OCI-LY7 (cell line): ENCODE results near the gene LPIN1. TPM values are rescaled to one million over a fixed set of nuclear protein-coding genes. Genes with fewer than 3 reads are reported as not detected.
"Not testable (repeated sequence)": the region's sequence is repeated elsewhere in the genome, so short reads cannot be mapped to it uniquely, and the experiment has no call there.

Experiments used
- BruUV-seq: library from RNA; stranded (reverse); fragments of 400-500 nt; replicated peaks from 2 replicates; lab custom pipeline; 2021; lab: Mats Ljungman, UMichigan
- CTCF ChIA-PET: fragments of 300-600 bp; sonication (Branson Sonifier 250); formaldehyde crosslinking; loops from one replicate; lab custom pipeline; 2022; ENCODE audit warnings: antibody characterized with exemption; ENCODE audit not compliant: unreplicated experiment; lab: Charles Lee
- POLR2A ChIA-PET: fragments of 300-600 bp; sonication (Branson Sonifier 250); formaldehyde crosslinking; loops from one replicate; lab custom pipeline; 2022; ENCODE audit warnings: antibody characterized with exemption; lab: Charles Lee
- DNase-seq: peaks from one replicate; pipeline ENCODE4 v3.0.0-alpha.2; 2015; ENCODE audit warnings: low spot score
- H2AFZ ChIP-seq: fragments of 200-600 bp; sonication (generic), shearing (Covaris generic); 2 replicates; pipeline ENCODE4 v1.6.1; 2014; ENCODE audit warnings: mild to moderate bottlenecking, antibody characterized with exemption, low read length, moderate library complexity
- H3K27ac ChIP-seq: fragments of 200-600 bp; sonication (generic); 2 replicates; pipeline ENCODE4 v1.5.1; 2014; ENCODE audit warnings: mixed run types, low read depth, mild to moderate bottlenecking, moderate library complexity, low read length, inconsistent platforms; ENCODE audit not compliant: poor library complexity, severe bottlenecking
- H3K36me3 ChIP-seq: fragments of 200-600 bp; sonication (generic); 2 replicates; pipeline ENCODE4 v1.6.1; 2014; ENCODE audit warnings: mild to moderate bottlenecking, antibody characterized with exemption, low read length, moderate library complexity, mixed read lengths; ENCODE audit not compliant: insufficient read depth
- H3K4me1 ChIP-seq: fragments of 200-600 bp; sonication (generic); 2 replicates; pipeline ENCODE4 v1.5.1; 2014; ENCODE audit warnings: mild to moderate bottlenecking, low read length; ENCODE audit not compliant: insufficient read depth, poor library complexity, severe bottlenecking
- H3K4me2 ChIP-seq: fragments of 200-600 bp; sonication (generic); 2 replicates; pipeline ENCODE4 v1.6.1; 2014; ENCODE audit warnings: mild to moderate bottlenecking, low read length
- H3K4me3 ChIP-seq: fragments of 200-600 bp; sonication (generic); 2 replicates; pipeline ENCODE4 v1.5.1; 2014; ENCODE audit warnings: mild to moderate bottlenecking, low read depth, low read length; ENCODE audit not compliant: poor library complexity, severe bottlenecking
- H3K79me2 ChIP-seq: fragments of 200-600 bp; sonication (generic); 2 replicates; pipeline ENCODE4 v1.6.1; 2016; ENCODE audit warnings: low read depth, mild to moderate bottlenecking, low read length, moderate library complexity, mixed read lengths; ENCODE audit not compliant: insufficient read depth
- H3K9me2 ChIP-seq: fragments of 200-600 bp; sonication (generic); 2 replicates; pipeline ENCODE4 v1.6.1; 2016; ENCODE audit warnings: mild to moderate bottlenecking, low read length, mixed read lengths; ENCODE audit not compliant: insufficient read depth
- H3K9me3 ChIP-seq: fragments of 200-600 bp; sonication (generic); 2 replicates; pipeline ENCODE4 v1.6.1; 2014; ENCODE audit warnings: mild to moderate bottlenecking, mixed run types, low read length, mixed read lengths
- H4K20me1 ChIP-seq: fragments of 200-600 bp; sonication (generic); 2 replicates; pipeline ENCODE4 v1.6.1; 2014; ENCODE audit warnings: mild to moderate bottlenecking, antibody characterized with exemption, low read length, moderate library complexity, mixed read lengths; ENCODE audit not compliant: insufficient read depth
- EZH2phosphoT487 ChIP-seq: fragments of 200-600 bp; sonication (generic); IDR thresholded peaks from 2 replicates; pipeline ENCODE4 v1.6.1; 2018; ENCODE audit warnings: low read depth, borderline replicate concordance, mild to moderate bottlenecking, mixed run types, antibody characterized with exemption, low read length, moderate library complexity, mixed read lengths
- intact Hi-C: fragments of 100-400 bp; cut with micrococcal nuclease; formaldehyde crosslinking; loops from one replicate; pipeline ENCODE4 v1.10.0; 2022; ENCODE audit not compliant: unreplicated experiment
- total RNA-seq, 2 experiments: library from RNA; depleted of rRNA in 1 of 2; stranded (reverse); fragments of >200 nt in 1 of 2; shearing (Covaris generic) in 1 of 2; gene quantifications; 2 replicates each; pipeline ENCODE4 v1.2.3, GENCODE V29; 2014 to 2022
- TF ChIP-seq, protein P1 (sequence below): fragments of 200-600 bp; sonication (generic); conservative IDR thresholded peaks from 2 replicates; pipeline ENCODE4 v1.5.1; 2014; ENCODE audit warnings: mild to moderate bottlenecking, antibody characterized with exemption, low read length, moderate library complexity, mixed read lengths

Gene LPIN1
- total RNA-seq, 2 experiments from 2014 or later = 56.9 to 70.2 TPM

DNA sequence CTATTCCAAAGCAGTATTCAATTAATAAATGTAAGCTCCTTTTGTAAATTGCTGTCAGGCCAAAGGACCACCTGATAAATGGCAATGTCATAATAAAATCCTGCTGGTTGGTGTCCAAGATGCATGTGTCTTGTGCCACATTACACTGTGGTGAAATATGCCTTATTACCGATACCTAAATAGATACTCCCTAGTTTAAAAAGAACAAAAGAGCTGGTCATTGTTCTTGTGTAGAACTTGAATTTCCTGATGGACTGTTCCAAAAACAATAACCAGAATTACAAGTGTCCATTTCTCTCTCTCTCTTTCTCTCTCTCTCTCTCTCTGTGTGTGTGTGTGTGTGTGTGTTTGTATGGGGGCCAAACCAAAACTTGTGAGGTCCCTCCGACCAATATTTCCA, 13.8 kb upstream of the LPIN1 start:
- Histone ChIP-seq H3K4me2 (no peak overlapping the region), H2AFZ (no peak overlapping the region), H3K4me1 (no peaks in the 10 kb centered on the region), H3K27ac (no peak overlapping the region), H3K4me3 (no peak overlapping the region), H3K9me2 (no peaks in the 10 kb centered on the region), H4K20me1 (no peaks in the 10 kb centered on the region), H3K9me3 (no peaks in the 10 kb centered on the region), H3K36me3 (no peaks in the 10 kb centered on the region), H3K79me2 (no peaks in the 10 kb centered on the region)
- ChIA-PET CTCF (no interaction called here), POLR2A (interaction anchor here (0.5 to 1.2 kb wide), 2 partner anchors 10 to 37 kb away, joined by 3 to 4 read pairs; no protein-coding TSS in a partner anchor)
- TF ChIP-seq, protein P1, sequence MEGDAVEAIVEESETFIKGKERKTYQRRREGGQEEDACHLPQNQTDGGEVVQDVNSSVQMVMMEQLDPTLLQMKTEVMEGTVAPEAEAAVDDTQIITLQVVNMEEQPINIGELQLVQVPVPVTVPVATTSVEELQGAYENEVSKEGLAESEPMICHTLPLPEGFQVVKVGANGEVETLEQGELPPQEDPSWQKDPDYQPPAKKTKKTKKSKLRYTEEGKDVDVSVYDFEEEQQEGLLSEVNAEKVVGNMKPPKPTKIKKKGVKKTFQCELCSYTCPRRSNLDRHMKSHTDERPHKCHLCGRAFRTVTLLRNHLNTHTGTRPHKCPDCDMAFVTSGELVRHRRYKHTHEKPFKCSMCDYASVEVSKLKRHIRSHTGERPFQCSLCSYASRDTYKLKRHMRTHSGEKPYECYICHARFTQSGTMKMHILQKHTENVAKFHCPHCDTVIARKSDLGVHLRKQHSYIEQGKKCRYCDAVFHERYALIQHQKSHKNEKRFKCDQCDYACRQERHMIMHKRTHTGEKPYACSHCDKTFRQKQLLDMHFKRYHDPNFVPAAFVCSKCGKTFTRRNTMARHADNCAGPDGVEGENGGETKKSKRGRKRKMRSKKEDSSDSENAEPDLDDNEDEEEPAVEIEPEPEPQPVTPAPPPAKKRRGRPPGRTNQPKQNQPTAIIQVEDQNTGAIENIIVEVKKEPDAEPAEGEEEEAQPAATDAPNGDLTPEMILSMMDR = no peak
- no peak for DNase-seq
- intact Hi-C loops = no loop called here
- no TSS peak for BruUV-seq

DNA sequence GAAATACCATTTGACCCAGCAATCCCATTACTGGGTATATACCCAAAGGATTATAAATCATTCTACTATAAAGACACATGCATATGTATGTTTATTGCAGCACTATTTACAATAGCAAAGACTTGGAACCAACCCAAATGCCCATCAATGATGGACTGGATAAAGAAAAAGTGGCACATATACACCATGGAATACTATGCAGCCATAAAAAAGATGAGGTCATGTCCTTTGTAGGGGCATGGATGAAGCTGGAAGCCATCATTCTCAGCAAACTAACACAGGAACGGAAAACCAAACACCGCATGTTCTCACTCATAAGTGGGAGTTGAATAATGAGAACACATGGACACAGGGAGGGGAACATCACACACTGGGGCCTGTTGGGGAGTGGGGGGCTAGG, 8.6 kb upstream of the LPIN1 start:
- ChIA-PET CTCF (interaction anchor here (1.4 kb wide), 1 partner anchor 42 kb away, joined by 7 read pairs; no protein-coding TSS in a partner anchor), POLR2A (interaction anchor here (0.6 to 0.9 kb wide), 2 partner anchors 9 to 38 kb away, joined by 3 to 5 read pairs; no protein-coding TSS in a partner anchor)
- not testable (repeated sequence) for H3K27ac ChIP-seq, H3K4me3 ChIP-seq, H2AFZ ChIP-seq, H3K4me2 ChIP-seq, DNase-seq, BruUV-seq, H3K9me3 ChIP-seq, H4K20me1 ChIP-seq, H3K4me1 ChIP-seq, H3K79me2 ChIP-seq, H3K36me3 ChIP-seq, H3K9me2 ChIP-seq
- intact Hi-C loops = loop anchor here (1.0 kb wide), 1 partner anchor 41 kb away; no protein-coding TSS in a partner anchor

DNA sequence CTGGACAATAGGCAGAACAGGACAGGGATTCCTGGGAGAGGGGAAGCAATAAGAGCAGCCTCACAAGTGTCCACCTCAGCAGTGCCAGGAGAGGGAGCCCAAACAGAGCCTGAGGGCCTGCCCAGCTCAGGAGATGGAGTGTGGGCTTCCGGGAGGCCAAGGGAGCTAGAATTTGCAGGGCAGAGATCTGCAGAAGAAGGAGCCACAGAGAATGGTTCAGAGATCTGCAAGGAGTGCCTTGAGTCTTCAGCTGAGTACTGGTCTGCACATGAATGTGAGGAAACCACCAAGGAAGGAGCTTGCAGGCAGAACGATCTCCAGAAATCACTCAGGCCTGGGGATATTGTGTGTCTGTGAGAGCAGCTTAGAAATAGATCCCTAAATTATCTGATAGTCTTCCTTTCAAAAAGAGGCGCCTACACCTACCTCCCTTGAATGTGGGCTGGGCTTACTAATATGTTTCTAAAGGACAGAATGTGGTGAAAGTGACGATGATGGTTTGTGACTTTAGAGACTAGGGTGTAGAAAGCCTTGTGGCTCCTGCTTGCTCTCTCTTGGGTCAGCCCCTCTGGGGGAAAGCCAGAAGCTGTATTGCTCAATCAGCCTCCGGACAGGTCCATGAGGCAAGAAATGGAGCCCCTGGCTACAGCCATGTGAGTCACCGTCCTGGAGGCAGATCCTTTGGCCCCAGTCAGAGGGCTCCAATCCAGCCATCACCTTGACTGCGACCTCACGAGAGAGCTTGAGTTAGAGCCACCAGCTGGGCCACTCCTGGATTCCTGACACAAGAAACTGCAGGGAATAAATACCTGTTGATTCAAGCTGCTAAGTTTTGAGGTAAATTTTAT, 7.6 kb upstream of the LPIN1 start:
- ChIA-PET POLR2A (interaction anchor here (0.6 to 1.6 kb wide), 7 partner anchors 8 to 658 kb away, joined by 3 to 6 read pairs (median 3); no protein-coding TSS in a partner anchor), CTCF (interaction anchor here (0.6 to 1.5 kb wide), 6 partner anchors 12 to 51 kb away, joined by 3 to 7 read pairs (median 4); no protein-coding TSS in a partner anchor)
- H3K27ac ChIP-seq = no peak overlapping the region
- DNase-seq = peak; percentile 49
- H3K4me1 ChIP-seq = peaks cover 13% of the 10 kb centered on the region
- BruUV-seq = no TSS peak
- no peaks in the 10 kb centered on the region for H3K36me3 ChIP-seq
- H4K20me1 ChIP-seq = no peaks in the 10 kb centered on the region
- H3K4me3 ChIP-seq = no peak overlapping the region
- no peak overlapping the region for H3K4me2 ChIP-seq
- H2AFZ ChIP-seq = no peak overlapping the region
- intact Hi-C loops = loop anchor here (1.0 kb wide), 1 partner anchor 40 kb away; no protein-coding TSS in a partner anchor
- H3K79me2 ChIP-seq = no peaks in the 10 kb centered on the region
- H3K9me3 ChIP-seq = no peaks in the 10 kb centered on the region
- no peaks in the 10 kb centered on the region for H3K9me2 ChIP-seq
- no peak for TF ChIP-seq EZH2phosphoT487
- TF ChIP-seq, protein P1 = peak; percentile 66
